A549 (cell line): ENCODE measurements around the gene TEX52. TPM values are rescaled to one million over a fixed set of nuclear protein-coding genes. Genes with fewer than 3 reads are reported as not detected.

Experiments
- ATAC-seq, 2 experiments: fragments of 200-7000 bp in 1 of 2; fragments of >200 bp in 1 of 2; cut with Nextera tagmentation in 1 of 2; cut with Tn5 transposase in 1 of 2; 3 replicates each; pipeline versions ENCODE4 v1.8.0 to v1.9.1; 2018 to 2020; ENCODE audit warnings: mild to moderate bottlenecking in 1 of 2, moderate library complexity in 1 of 2
- CTCF ChIA-PET: fragments of 300-600 bp; sonication (Branson Sonifier 250); formaldehyde crosslinking; extraction: SDS; loops from one replicate; lab custom pipeline; 2021; ENCODE audit warnings: antibody characterized with exemption, inconsistent platforms; lab: Yijun Ruan, JAX
- POLR2A ChIA-PET: fragments of 350-600 bp; formaldehyde crosslinking; extraction: SDS; loops from one replicate; lab custom pipeline; 2021; ENCODE audit warnings: antibody characterized with exemption, inconsistent platforms; lab: Yijun Ruan, JAX
- DNase-seq, 2 experiments: peaks; one replicate each; pipeline versions ENCODE4 v3.0.0 to v3.0.0-alpha.2; 2011 to 2016; ENCODE audit warnings: low read depth in 1 of 2, low spot score in 1 of 2
- FAIRE-seq: peaks from 2 replicates; lab custom pipeline; 2011; peaks lifted over from hg19 to GRCh38; lab: Jason Lieb, UNC
- H3K27ac ChIP-seq, 2 experiments: fragments of >200 bp; sonication (Bioruptor Twin); formaldehyde crosslinking; 3 replicates each; pipeline ENCODE4 v1.5.1; 2016 to 2017
- H3K4me1 ChIP-seq: fragments of >200 bp; sonication (Bioruptor Twin); formaldehyde crosslinking; 3 replicates; pipeline ENCODE4 v1.6.1; 2016
- H3K4me2 ChIP-seq: fragments of >200 bp; sonication (Bioruptor Twin); formaldehyde crosslinking; 3 replicates; pipeline ENCODE4 v1.6.1; 2016
- H3K4me3 ChIP-seq: fragments of >200 bp; sonication (Bioruptor Twin); formaldehyde crosslinking; 3 replicates; pipeline ENCODE4 v1.5.1; 2016
- H3K9me3 ChIP-seq: fragments of >200 bp; sonication (Bioruptor Twin); formaldehyde crosslinking; 3 replicates; pipeline ENCODE4 v1.6.1; 2016
- CBX8 ChIP-seq: fragments of 200-600 bp; sonication (generic); IDR thresholded peaks from 2 replicates; pipeline ENCODE4 v1.6.1; 2016
- CHD4 ChIP-seq: fragments of 200-600 bp; sonication (generic); IDR thresholded peaks from 2 replicates; pipeline ENCODE4 v1.6.1; 2016; ENCODE audit warnings: antibody characterized with exemption, mild to moderate bottlenecking, borderline replicate concordance
- E2F6 ChIP-seq: IDR thresholded peaks from 2 replicates; pipeline ENCODE4 v1.6.1; 2012; ENCODE audit warnings: low read depth, borderline replicate concordance
- ESRRA ChIP-seq: fragments of 150-350 bp; IDR thresholded peaks from 2 replicates; pipeline ENCODE4 v1.6.1; 2014; ENCODE audit warnings: mild to moderate bottlenecking, low read length, borderline replicate concordance
- FOSB ChIP-seq: fragments of 250-450 bp; sonication (Bioruptor Pico); IDR thresholded peaks from 2 replicates; pipeline ENCODE4 v1.5.0; 2020; ENCODE audit warnings: mild to moderate bottlenecking, moderate library complexity
- FOSL2 ChIP-seq, 2 experiments: fragments of 450-650 bp in 1 of 2; fragments of >200 bp in 1 of 2; sonication (Bioruptor Twin) in 1 of 2; formaldehyde crosslinking; IDR thresholded peaks; 2 replicates each; pipeline versions ENCODE4 v1.5.0 to v1.6.1; 2016 to 2020; ENCODE audit warnings: mild to moderate bottlenecking in 1 of 2, moderate library complexity in 1 of 2
- HDAC2 ChIP-seq: fragments of 200-600 bp; sonication (generic); IDR thresholded peaks from 2 replicates; pipeline ENCODE4 v1.6.1; 2016
- HEYL ChIP-seq: fragments of 250-450 bp; sonication (Bioruptor Pico); IDR thresholded peaks from 2 replicates; pipeline ENCODE4 v1.8.0; 2021; ENCODE audit warnings: mild to moderate bottlenecking, moderate library complexity
- JUN ChIP-seq, 2 experiments: fragments of >200 bp; sonication (Bioruptor Twin); formaldehyde crosslinking; IDR thresholded peaks; 2 replicates in 1 of 2; 3 replicates in 1 of 2; pipeline ENCODE4 v1.6.1; 2016 to 2017
- KDM1A ChIP-seq: fragments of 200-600 bp; sonication (generic); IDR thresholded peaks from 2 replicates; pipeline ENCODE4 v1.6.1; 2016; ENCODE audit warnings: low read depth, mild to moderate bottlenecking
- KDM5A ChIP-seq: fragments of 200-600 bp; sonication (generic); IDR thresholded peaks from 2 replicates; pipeline ENCODE4 v1.6.1; 2016; ENCODE audit warnings: antibody characterized with exemption, mild to moderate bottlenecking
- MAFK ChIP-seq: fragments of 450-650 bp; IDR thresholded peaks from 2 replicates; pipeline ENCODE4 v1.6.1; 2014; ENCODE audit not compliant: partially characterized antibody
- MAX ChIP-seq: IDR thresholded peaks from 2 replicates; pipeline ENCODE4 v1.6.1; 2012
- MYC ChIP-seq: IDR thresholded peaks from 2 replicates; pipeline ENCODE4 v1.6.1; 2012; ENCODE audit warnings: mild to moderate bottlenecking, inconsistent platforms, low read length, improper control_type of control experiment, borderline replicate concordance
- NPAS2 ChIP-seq: fragments of 250-450 bp; sonication (Bioruptor Pico); IDR thresholded peaks from 2 replicates; pipeline ENCODE4 v1.8.0; 2022; ENCODE audit warnings: mild to moderate bottlenecking, moderate library complexity, borderline replicate concordance
- NR3C1 ChIP-seq: fragments of >200 bp; sonication (Bioruptor Twin); formaldehyde crosslinking; IDR thresholded peaks from 3 replicates; pipeline ENCODE4 v1.6.1; 2017
- PHF8 ChIP-seq: fragments of 200-600 bp; sonication (generic); IDR thresholded peaks from 2 replicates; pipeline ENCODE4 v1.6.1; 2016; ENCODE audit warnings: low read depth, mild to moderate bottlenecking, antibody characterized with exemption, moderate library complexity, borderline replicate concordance
- RCOR1 ChIP-seq: fragments of 150-350 bp; IDR thresholded peaks from 2 replicates; pipeline ENCODE4 v1.6.1; 2014; ENCODE audit warnings: antibody characterized with exemption, low read length, low read depth
- RFX5 ChIP-seq: fragments of 450-650 bp; IDR thresholded peaks from 2 replicates; pipeline ENCODE4 v1.7.1; 2014; ENCODE audit warnings: antibody characterized with exemption, mild to moderate bottlenecking, moderate library complexity
- RNF2 ChIP-seq: fragments of 200-600 bp; sonication (generic); IDR thresholded peaks from 2 replicates; pipeline ENCODE4 v1.6.1; 2016; ENCODE audit warnings: low read depth, mild to moderate bottlenecking, antibody characterized with exemption, moderate library complexity, borderline replicate concordance
- SMC3 ChIP-seq: fragments of >200 bp; sonication (Bioruptor Twin); formaldehyde crosslinking; IDR thresholded peaks from 3 replicates; pipeline ENCODE4 v1.6.1; 2018; ENCODE audit warnings: inconsistent platforms
- SREBF2 ChIP-seq: fragments of 450-650 bp; IDR thresholded peaks from 2 replicates; pipeline ENCODE4 v1.6.1; 2014; ENCODE audit warnings: mild to moderate bottlenecking, moderate library complexity
- TFCP2L1 ChIP-seq: fragments of 250-450 bp; sonication (Bioruptor Pico); IDR thresholded peaks from 2 replicates; pipeline ENCODE4 v1.5.0; 2021; ENCODE audit warnings: mild to moderate bottlenecking
- TP53 ChIP-seq: fragments of 250-450 bp; sonication (Bioruptor Pico); IDR thresholded peaks from 2 replicates; pipeline ENCODE4 v1.5.0; 2021; ENCODE audit warnings: mild to moderate bottlenecking, moderate library complexity
- USF2 ChIP-seq: fragments of 450-650 bp; IDR thresholded peaks from 2 replicates; pipeline ENCODE4 v1.6.1; 2014; ENCODE audit warnings: antibody characterized with exemption
- ZC3H11A ChIP-seq: fragments of 450-650 bp; IDR thresholded peaks from 2 replicates; pipeline ENCODE4 v1.6.1; 2014; ENCODE audit warnings: antibody characterized with exemption, mild to moderate bottlenecking
- ZFP36 ChIP-seq: fragments of 450-650 bp; IDR thresholded peaks from 2 replicates; pipeline ENCODE4 v1.6.1; 2014; ENCODE audit warnings: borderline replicate concordance; ENCODE audit not compliant: partially characterized antibody
- ZNF302 ChIP-seq: fragments of 250-450 bp; sonication (Bioruptor Pico); IDR thresholded peaks from 2 replicates; pipeline ENCODE4 v1.9.0; 2021; ENCODE audit warnings: inconsistent platforms, mild to moderate bottlenecking, moderate library complexity
- WGBS: methylation state at CpG from one replicate; pipeline ENCODE4 v1.1.6; 2017; ENCODE audit errors: missing lambda C conversion rate; 5-methylcytosine and 5-hydroxymethylcytosine counted together
- polyA minus RNA-seq: library from RNA; depleted of rRNA, polyadenylated mRNA; stranded (reverse); fragments of >200 nt; gene quantifications from 2 replicates; pipeline ENCODE4 v1.2.3, GENCODE V29; 2011; rRNA and poly(A)+ RNA removed
- polyA plus RNA-seq, 4 experiments: library from polyadenylated mRNA; depleted of rRNA in 3 of 4; stranded (reverse); fragments of >200 nt; fragmentation: RNase III in 1 of 4; extraction: RNeasy Plus Mini Kit Qiagen cat#74134 plus additional on column Dnase treatment in 1 of 4; gene quantifications; 2 replicates in 3 of 4; 3 replicates in 1 of 4; pipeline ENCODE4 v1.2.3, GENCODE V29; 2011 to 2017

The TEX52 gene
- polyA plus RNA-seq (2011; rRNA removed) = not detected in 2 replicates
- not detected in 2 replicates for polyA plus RNA-seq (2012; cell fraction: cytosol; rRNA removed)
- 0.07 TPM in 1 of 2 replicates, not detected in the other for polyA plus RNA-seq (2012; cell fraction: nucleus; rRNA removed)
- not detected in 3 replicates for polyA plus RNA-seq (2017; fragmentation: RNase III; extraction: RNeasy Plus Mini Kit Qiagen cat#74134 plus additional on column Dnase treatment)
- not detected in 2 replicates for polyA minus RNA-seq

GRCh38 chr12:2857021-2857431, at the start of gene TEX52:
Gene TEX52, minus strand, starts transcription at chr12:2857039. Its CDS starts 13 bp downstream, at chr12:2857026.
- DNase-seq (no peak), FAIRE-seq (no peak), ATAC-seq (peak in 1 of 2 experiments; percentile 3; a peak in 2 of 6 replicates)
- Histone ChIP-seq H3K4me1 (no peaks in the 10 kb centered on the region), H3K4me3 (no peak within 1 kb of the TSS), H3K27ac (no peak within 1 kb of the TSS), H3K4me2 (no peak within 1 kb of the TSS), H3K9me3 (no peaks in the 10 kb centered on the region)
- 91% methylated on average over 3 of the region's 3 CpGs for whole genome bisulfite sequencing
- POLR2A ChIA-PET = no interaction called here
- TF ChIP-seq JUN (IDR thresholded peaks at IDR 0.05) (no peak), CBX8 (no peak), FOSB (CRISPR knock-in tag) (no peak), E2F6 (no peak), NR3C1 (no peak), HDAC2 (no peak)
- CTCF ChIA-PET = interaction anchor here (1.9 to 2.5 kb wide), 2 partner anchors 12 to 15 kb away, joined by 4 to 13 read pairs; no protein-coding TSS in a partner anchor

- ATAC-seq (no peak), DNase-seq (no peak), FAIRE-seq (no peak)
- Histone ChIP-seq H3K27ac (no peak overlapping the region), H3K9me3 (no peaks in the 10 kb centered on the region), H3K4me2 (no peak overlapping the region), H3K4me3 (no peak overlapping the region), H3K4me1 (no peaks in the 10 kb centered on the region)
- CTCF ChIA-PET = no interaction called here
- TF ChIP-seq NPAS2 (CRISPR knock-in tag) (no peak), MAX (no peak), PHF8 (no peak), MYC (no peak), ZC3H11A (no peak), FOSB (CRISPR knock-in tag) (no peak), CHD4 (no peak), RCOR1 (no peak), KDM5A (no peak), HEYL (CRISPR knock-in tag) (no peak), ZFP36 (no peak), RNF2 (no peak), ZNF302 (no peak), NR3C1 (no peak), ESRRA (no peak), CBX8 (no peak), TP53 (no peak), KDM1A (no peak), SREBF2 (no peak)
- 93% methylated on average over 2 of the region's 2 CpGs for WGBS
- POLR2A ChIA-PET = no interaction called here
These were observed 47.4 kb upstream of the TEX52 start for GRCh38 chr12:2904260-2904659.

- CTCF ChIA-PET = no interaction called here
- ATAC-seq (no peak), DNase-seq (no peak), FAIRE-seq (no peak)
- TF ChIP-seq SMC3 = no peak
- TF ChIP-seq TP53 = no peak
- no peak for TF ChIP-seq USF2
- TF ChIP-seq SREBF2 = no peak
- TF ChIP-seq FOSL2 (IDR thresholded peaks at IDR 0.05) = no peak
- no peak for TF ChIP-seq FOSL2 (CRISPR knock-in tag; IDR thresholded peaks at IDR 0.05)
- no peak for TF ChIP-seq NPAS2 (CRISPR knock-in tag)
- TF ChIP-seq TFCP2L1 = no peak
- no peak for TF ChIP-seq CHD4
- TF ChIP-seq HDAC2 = no peak
- no peak for TF ChIP-seq E2F6
- no peak for TF ChIP-seq MAFK
- no peak for TF ChIP-seq KDM1A
- TF ChIP-seq RFX5 = no peak
- Histone ChIP-seq H3K4me2 (no peak overlapping the region), H3K4me1 (no peaks in the 10 kb centered on the region), H3K9me3 (no peaks in the 10 kb centered on the region), H3K4me3 (no peak overlapping the region), H3K27ac (no peak overlapping the region)
- POLR2A ChIA-PET = no interaction called here
- 75% methylated on average over 4 of the region's 4 CpGs for WGBS
These were observed 45.5 kb upstream of the TEX52 start for GRCh38 chr12:2902272-2902880.
